ENCODE measurements around the gene SYT5. TPM values are rescaled to one million over a fixed set of nuclear protein-coding genes. Genes with fewer than 3 reads are reported as not detected.
A peak's percentile ranks its signal among the peaks of the same experiment; 100 is the strongest.
"Not testable (repeated sequence)": the region's sequence is repeated elsewhere in the genome, so short reads cannot be mapped to it uniquely, and the experiment has no call there.

The SYT5 gene
- polyA plus RNA-seq, 3 donors: 0.18 to 0.60 (median 0.41) TPM

DNA sequence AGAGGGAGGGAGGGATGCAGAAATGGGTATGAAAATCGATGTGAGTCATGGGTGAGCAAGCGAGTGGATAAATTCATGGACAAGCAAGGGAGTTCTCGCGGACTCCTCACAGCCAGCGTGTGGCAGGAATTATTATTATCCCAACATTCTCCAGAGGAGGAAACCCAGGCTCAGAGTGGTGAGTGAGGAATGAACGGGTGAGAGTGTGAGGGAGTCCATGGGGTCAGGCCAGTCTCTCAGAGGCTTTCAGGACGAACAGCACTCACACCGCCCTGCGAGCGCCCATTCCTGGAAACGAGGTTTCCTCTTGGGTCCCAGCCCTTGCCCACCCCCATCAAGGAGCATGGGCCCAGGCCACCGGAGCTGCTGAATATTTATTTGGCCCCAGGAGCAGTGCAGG is 7.3 kb downstream of the SYT5 start:
- DNase-seq (ENCODE audit: low read depth in 3 of 3, low spot score in 2 of 3): no peak

DNA sequence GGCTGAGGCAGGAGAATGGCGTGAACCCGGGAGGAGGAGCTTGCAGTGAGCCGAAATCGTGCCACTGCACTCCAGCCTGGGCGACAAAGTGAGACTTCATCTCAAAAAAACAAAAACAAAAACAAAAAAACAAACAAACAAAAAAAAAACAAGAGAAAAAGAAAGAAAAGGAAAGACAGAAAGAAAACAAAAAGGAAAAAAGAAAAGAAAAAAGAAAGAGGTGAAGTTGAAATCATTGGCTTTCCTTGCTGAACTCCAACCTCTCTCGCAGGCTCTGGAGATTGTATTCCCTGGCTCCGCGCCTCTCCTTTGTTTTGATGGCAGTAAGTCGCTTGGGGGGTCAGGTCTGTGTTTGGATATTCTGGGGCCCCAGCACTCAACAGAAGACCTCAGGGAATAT is 7.8 kb downstream of the SYT5 start:
- not testable (repeated sequence) for DNase-seq (ENCODE audit: low read depth in 3 of 3, low spot score in 2 of 3)

DNA sequence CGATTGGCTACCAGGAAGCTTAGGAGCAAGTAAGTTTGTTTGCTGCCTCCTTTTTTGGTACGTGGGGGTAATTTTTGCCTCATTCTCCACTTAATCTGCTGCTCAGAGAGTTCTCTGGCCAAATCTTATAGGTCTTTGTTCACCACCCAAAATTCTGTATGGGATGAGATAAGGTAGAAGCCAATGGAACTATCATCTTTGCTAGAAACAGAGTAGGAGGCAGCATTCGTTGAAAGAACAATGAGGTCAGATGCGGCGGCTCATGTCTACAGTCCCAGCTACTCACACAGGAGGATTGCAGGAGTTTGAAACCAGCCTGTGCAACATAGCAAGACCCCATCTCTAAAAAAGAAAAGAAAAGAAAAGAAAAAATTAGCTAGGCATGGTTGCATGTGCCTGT is 8.6 kb downstream of the SYT5 start:
- DNase-seq (ENCODE audit: low read depth in 3 of 3, low spot score in 2 of 3): no peak

DNA sequence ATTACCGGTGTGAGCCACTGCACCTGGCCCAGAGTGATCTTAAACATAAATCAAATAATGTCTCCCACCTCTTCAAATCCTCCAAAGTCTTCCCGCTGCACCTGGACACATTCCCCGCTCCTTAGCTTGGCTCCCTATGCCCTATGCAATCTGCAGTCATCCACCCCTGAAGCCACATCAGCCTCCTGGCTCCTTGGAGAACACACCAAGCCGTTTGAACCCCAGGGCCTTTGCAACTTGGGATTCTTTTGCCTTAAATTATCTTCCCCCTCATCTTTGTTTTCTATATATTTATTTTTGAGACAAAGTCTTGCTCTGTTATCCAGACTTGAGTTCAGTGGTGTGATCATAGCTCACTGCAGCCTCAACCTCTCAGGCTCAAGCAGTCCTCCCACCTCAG is 11.0 kb downstream of the SYT5 start:
- no peak for DNase-seq (ENCODE audit: low read depth in 3 of 3, low spot score in 2 of 3)

GRCh38 chr19:55166530-55167268 is 13.4 kb downstream of the SYT5 start, which contains the start of gene DNAAF3:
DNAAF3 (minus strand) TSS chr19:55166613; CDS start chr19:55166413, 200 bp downstream.
- peak; percentile 76 to 92 (median 83) for DNase-seq (ENCODE audit: low read depth in 3 of 3, low spot score in 2 of 3)

DNA sequence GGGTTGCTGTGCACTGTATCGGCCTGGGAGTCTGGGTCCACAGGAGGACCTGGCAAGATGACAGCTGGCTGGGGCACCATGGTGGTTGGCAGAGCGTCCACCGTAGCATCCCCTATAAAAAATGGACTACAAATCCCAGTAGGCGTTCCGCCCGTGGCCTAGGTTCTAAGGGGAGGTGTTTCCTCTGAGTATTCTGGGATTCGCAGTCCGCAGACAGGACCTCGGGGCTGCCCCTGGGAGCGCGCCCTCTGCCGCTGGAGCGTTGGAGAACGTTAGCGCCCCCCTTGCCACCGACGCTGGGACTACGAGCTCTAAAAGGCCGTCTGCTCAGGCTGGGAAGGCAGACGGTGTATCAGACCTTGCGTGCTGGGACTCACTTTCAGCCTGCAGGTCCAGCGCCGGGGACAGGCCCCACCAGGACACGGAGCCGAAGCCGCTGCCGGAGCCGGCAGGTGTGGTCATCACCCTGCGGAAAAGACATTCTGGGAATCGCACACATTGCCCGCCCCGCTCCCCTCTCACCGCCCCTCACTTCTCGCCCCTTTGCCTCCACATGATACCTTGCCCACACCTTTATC is 14.0 kb downstream of the SYT5 start:
- DNase-seq (ENCODE audit: low read depth in 3 of 3, low spot score in 2 of 3): no peak

DNA sequence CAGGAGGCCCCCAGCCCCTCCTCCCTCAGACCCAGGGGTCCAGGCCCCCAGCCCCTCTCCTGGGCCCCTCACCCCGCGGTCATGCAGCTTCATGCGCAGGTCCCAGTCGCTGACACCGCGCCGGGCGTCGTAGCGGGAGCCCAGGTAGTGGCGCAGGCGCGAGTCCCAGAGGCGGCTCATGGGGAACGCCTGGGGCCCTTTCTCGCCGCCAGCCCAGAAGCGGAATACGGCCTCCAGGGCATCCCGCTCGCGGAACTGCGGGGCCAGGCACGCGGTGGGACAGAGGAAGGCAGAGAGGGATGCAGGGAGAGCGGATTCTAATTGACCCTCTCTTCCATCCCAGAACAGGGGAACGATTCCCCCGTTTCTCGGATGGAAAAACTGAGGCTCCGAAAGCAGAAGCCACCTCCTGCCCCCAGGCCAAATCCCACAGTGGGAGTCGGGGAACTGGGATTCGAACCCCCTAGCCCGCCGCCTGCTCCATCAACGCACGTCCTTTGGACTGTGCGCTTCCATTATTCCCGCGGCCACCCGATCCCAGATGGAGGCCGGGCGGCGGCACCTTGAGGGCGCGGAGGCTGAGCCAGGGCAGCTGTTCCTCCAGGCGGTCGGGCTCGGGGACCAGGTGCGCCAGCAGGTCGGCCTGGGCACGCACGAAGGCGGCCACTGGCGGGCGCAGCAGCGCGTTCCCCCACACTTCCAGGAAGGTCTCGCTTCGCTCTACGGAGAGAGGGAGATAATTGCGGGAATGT is 18.3 kb downstream of the SYT5 start:
- DNase-seq (ENCODE audit: low read depth in 3 of 3, low spot score in 2 of 3): no peak

DNA sequence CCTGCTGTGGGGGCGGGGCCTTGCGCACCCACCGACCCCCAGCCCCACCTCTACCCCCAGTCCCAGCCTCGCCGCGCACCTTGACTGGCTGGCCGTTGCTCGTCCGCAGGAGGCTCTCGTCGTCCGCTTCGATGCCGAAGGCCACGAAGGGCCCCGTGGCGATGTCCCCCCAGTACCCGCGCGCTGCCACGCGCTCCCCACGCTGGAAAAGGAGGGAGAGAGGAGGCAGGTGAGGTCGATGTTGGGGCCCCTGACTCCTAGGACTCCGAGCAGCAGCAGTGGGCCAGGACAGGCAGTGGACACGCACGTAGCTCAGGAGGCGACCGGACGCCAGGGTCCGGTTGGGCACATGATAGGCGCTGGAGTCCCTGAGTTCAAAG is 19.1 kb downstream of the SYT5 start:
- no peak for DNase-seq (ENCODE audit: low read depth in 3 of 3, low spot score in 2 of 3)

- peak in 1 of 3 donors; percentile 62 for DNase-seq (ENCODE audit: low read depth in 3 of 3, low spot score in 2 of 3)
Observed at GRCh38 chr19:55160128-55160985, 19.7 kb downstream of the SYT5 start.

- no peak for DNase-seq (ENCODE audit: low read depth in 3 of 3, low spot score in 2 of 3)
Observed at GRCh38 chr19:55158848-55159749, 21.0 kb downstream of the SYT5 start.

GRCh38 chr19:55158423-55158822 is 21.7 kb downstream of the SYT5 start:
- DNase-seq (ENCODE audit: low read depth in 3 of 3, low spot score in 2 of 3): no peak

GRCh38 chr19:55157064-55157908 is 22.8 kb downstream of the SYT5 start, which contains the start of gene TNNI3:
TNNI3 (minus strand) TSS chr19:55157732; CDS start chr19:55157589, 143 bp downstream.
- DNase-seq (ENCODE audit: low read depth in 3 of 3, low spot score in 2 of 3): no peak

DNA sequence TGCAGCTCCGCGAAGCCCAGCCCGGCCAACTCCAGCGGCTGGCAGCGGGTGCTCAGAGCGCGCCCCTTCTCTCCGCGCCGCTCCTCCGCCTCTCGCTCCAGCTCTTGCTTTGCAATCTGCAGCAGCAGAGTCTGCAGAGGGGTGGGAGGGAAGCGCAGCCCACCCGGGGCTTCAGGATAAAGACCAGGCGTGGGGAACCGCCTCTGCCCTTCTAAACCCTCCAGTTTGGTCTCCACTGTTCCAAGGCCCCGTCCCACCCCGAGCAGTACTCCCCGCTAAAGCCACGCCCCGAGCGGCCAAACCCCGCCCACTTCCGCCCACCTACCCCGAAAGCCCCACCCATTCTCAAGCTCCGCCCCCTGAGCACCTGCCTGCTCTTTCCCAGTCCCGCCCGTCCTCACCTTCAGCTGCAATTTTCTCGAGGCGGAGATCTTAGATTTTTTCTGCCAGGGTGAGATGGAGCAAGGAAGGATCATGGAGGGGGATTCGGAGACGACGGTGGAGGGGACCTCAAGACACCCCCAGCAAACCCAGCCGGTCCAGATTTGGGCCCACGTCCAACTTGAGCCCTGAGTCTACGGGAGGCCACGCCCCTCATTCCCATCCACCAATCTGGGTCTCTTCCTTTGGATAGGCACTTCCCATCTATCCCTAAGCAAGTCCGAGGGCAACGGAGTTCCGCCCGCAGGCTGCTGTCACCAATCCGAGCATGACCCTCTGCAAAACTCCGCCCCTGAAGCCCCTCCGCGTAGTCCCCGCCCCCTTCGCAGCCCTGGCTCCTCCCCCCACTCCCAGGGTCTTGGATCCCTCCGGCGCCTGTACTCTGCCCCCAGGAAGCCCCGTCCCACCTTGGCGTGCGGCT is 23.7 kb downstream of the SYT5 start:
- DNase-seq (ENCODE audit: low read depth in 3 of 3, low spot score in 2 of 3): no peak

DNA sequence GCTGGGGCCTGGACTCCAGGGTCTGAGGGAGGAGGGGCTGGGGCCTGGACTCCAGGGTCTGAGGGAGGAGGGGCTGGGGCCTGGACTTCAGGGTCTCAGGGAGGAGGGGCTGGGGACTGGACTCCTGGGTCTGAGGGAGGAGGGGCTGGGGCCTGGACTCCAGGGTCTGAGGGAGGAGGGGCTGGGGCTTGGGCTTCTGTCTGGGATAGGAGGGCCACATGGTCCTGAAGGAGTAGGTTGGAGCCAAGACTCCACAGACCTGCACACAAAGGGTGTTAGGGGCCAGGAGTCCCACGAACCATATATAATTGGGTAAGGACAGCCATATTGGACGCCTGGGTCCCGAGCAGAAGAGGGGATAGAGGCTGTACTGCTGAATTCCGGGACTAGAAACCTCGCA is 24.3 kb downstream of the SYT5 start:
- not testable (repeated sequence) for DNase-seq (ENCODE audit: low read depth in 3 of 3, low spot score in 2 of 3)

- DNase-seq (ENCODE audit: low read depth in 3 of 3, low spot score in 2 of 3): no peak
Observed at GRCh38 chr19:55153652-55154264, 26.3 kb downstream of the SYT5 start.

GRCh38 chr19:55152017-55152416 is 28.1 kb downstream of the SYT5 start:
- no peak for DNase-seq (ENCODE audit: low read depth in 3 of 3, low spot score in 2 of 3)
